Activated CD8-positive, alpha-beta memory T cell treated with anti-CD3 and anti-CD28 coated beads for 24 hours (primary cell): Measurements from ENCODE around the gene DACH1.
"Not testable (repeated sequence)": the region's sequence is repeated elsewhere in the genome, so short reads cannot be mapped to it uniquely, and the experiment has no call there.

Experiments
- DNase-seq: peaks from one replicate; pipeline ENCODE4 v3.0.0-alpha.2; 2020

Gene DACH1

DNA sequence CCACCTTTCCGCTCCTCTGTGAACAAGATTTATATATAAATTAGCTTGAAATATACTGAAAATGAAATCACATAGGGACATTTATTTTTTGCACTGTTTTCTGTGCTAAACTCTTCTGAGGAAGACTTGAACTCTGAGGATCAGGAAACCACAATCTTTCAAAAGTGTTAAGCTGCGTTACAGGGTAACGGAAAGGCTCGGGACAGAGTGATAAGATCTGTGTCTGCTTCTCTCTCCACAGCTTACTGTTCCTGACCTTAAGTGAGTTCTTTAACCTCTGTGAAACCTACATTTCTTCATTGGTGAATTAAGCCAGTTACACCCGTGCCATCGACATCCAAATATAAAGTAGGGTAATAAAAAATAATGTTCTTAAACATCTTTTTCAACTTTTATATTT, 38.9 kb downstream of the DACH1 start:
- no peak for DNase-seq

DNA sequence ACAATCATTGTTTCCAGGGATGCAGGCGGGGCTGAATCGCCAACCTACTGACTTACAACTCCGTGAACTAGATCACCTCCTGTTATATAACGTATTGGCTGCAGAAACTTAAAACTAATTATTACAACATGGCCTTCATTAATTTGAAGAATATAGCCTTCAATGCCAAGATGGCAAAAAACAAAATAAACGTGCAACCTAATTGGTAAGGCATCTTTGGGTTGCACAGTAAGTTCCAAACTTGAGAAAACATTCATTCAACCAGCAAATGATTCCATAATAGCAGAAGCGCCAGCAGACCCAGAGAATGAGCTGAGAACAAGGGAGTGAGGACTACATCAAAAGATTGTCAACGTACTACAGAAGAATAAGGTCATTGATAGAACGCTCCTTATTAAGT, 39.8 kb downstream of the DACH1 start:
- no peak for DNase-seq

DNA sequence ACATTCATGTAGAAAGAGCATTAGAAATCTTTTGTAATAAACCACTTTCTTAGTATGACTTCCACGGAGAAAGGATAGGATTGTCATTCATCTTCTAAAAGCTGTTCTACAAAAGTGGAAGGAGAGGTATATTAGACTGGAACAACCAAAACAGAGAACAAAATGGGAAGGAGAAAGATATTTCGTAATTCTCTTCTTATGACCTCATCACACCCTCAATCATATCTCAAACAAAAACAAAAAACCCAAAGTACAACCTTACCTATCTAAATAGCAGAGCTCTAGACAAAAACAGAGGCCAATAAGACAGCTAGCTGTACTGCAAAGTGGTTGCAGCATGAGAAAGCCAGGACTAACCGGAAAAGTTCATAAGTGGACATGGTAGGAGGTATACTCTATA, 46.3 kb downstream of the DACH1 start:
- DNase-seq = no peak

DNA sequence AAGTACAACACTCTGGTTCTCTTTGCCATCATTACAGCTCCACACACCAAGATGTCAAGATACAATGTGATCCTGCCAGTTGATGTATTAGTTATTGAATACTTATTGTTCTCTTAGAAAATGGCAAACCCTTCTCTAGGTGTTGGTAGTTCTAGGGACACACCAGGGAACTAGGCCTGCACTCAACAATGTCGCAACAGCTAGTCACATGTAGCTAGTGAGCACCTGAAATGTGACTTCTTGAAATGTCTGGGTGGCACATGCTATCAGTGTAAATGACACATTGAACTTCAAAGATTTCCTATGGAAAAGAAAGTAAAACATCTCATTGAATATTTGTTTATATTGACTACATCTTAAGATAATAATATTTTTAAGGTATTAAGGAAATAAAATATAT, 49.7 kb downstream of the DACH1 start:
- no peak for DNase-seq

DNA sequence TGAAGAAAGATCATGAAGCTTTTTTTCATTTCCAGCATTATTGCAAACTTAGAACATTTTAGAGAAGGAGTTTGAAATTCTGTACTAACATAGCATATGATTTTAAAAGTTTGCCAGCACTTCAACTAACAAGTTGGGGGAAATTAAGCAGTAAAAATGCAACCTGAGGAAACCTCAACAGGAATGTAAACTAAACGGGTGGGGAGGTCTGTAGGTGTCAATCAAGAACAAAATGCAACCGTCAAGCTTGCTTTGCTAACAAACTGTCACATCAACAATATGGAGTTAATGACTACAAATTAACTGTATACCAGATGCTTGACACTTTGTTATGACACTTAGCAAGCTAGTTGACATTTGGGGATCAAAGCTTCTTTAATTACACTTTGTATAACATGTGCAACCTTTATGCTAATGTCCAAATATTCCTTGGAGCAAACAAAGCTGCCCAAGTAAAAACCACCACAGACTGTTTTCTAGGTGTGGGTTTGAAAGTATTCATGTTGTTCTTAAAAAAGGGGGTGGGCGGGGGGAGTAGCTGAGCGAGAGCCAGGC, 52.1 kb downstream of the DACH1 start:
- no peak for DNase-seq

DNA sequence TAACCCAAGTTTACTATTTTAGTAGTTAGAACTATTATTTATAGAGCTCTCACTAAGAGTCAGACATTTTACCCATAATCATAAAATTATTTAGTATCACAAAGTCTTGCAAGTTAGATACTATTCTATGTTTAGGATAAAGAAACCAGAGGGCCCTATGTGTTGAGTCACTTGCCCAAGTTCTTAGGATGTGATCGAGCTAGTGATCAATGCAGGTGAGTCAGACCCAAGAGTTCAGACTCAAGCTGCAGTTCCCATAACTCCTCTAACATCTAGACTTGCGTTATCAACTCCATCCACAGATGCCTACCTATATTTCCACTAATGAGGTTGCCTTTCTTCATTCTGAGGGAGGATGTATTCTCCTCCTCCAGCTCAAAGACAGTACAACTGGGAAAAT, 53.8 kb downstream of the DACH1 start:
- no peak for DNase-seq

DNA sequence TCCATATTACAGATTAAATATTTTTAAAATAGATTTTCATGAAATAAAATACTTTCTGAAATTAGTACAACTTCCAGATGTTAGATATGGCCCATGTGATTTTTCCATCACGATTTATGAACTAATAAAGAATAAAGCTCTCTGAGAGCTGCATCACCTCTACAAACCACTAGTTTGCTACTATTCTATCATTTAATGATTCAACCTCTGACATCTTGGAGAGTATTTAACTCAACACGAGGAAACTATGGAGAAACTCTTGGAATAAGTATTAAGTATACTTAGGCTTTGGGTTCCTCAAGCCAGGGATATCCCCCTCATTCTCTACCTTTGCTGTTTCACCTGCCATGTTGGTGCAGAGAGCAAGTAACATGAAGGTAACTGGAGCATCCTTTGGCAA, 55.7 kb downstream of the DACH1 start:
- no peak for DNase-seq

DNA sequence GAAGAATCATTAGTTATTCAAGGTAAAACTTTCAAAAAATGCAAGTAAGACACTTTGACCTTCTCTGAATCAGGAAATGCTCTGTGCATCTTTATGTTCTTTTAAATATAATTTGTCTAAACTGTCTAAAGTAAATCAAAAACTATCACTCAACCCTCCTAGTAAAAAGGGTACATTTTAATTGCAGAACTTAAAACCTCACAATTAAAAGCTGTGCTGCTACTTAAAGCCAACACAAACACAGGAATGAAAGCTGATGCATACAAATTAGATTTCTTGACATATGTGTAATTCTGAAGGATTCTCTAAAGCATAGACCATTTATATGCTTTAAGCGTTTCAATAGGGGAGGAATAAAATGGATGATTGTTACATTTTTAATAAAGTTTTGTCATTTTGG, 58.3 kb downstream of the DACH1 start:
- no peak for DNase-seq

DNA sequence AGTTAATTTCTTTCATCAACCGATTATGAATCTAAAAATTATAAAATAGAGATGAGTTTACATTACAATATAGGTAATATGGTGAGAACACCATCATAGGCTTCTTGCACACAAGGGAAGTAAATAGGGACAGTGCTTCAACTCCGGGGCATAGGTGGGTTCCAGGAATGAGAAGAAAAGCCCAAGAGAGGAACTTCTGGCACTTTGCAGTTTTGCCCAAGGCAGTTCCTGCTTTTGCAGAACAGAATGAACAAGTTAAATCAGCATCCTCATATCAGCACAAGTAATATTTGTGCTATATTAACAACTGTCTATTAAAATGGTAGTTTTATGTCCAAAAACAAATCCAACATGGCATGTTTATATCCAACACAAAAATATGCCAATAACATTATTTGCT, 60.1 kb downstream of the DACH1 start:
- DNase-seq = no peak

DNA sequence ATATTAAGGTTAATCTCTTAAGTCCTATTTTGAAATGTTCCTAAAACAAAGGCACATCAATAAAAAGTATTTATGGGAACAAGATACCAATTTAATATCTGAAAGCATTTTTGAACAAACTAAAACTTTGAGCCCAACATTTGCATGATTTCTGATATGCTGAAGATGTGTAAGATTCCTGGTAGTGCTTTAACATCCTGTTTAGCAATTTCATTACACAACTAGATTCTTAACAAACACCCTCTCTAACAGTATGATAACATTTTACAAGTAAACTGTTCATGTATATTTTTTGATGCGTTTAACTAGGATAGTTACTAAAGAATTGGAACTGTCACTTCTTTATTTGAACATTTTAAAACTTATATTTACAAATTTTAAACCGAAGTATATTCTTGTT, 63.9 kb downstream of the DACH1 start:
- no peak for DNase-seq

DNA sequence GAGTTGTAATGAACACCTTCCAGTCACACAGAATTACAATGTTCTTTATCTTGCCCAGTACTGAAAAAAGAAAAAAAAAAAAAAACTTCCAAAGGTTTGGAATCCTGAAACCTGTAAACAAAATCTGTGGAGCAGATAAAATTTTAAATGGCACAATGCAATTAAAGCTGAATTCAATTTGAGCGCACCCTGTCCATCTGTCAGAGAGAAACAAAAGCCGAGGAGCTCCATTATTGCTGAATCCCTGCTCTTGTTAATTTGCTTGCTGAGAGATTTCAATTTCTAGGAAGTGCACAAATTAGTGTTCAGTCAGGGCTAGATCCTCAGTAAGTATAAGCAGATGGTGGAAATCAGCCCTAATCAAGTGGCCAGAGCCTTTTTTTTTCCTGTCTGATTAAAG, 65.2 kb downstream of the DACH1 start:
- no peak for DNase-seq

DNA sequence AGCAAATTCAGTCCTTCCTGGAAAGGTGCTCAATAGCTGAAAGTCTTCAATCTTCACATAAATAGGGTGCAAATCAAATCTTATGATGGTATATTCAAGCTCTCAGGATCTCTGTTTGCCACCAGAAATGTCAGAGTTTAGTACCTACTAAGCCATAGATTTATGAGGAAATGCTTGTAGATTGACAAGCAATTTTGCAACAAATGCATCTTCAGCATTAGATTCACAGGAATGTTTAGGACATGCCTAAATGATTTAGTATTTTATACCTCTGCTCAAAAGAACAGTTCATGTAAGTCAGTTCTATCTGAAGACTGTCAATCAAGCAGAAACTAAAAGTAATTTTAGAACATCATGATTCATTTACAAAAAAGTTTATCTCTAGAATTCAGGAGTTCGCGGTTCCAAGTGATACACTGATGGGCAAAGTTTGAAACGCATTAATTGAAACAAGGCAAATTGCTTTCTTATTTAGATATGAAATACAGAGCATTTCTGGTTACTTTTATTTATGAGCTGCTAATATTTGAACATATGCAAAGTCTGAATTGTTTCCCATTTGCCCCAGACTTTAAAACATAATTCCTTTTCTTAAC, 65.7 kb downstream of the DACH1 start:
- no peak for DNase-seq

DNA sequence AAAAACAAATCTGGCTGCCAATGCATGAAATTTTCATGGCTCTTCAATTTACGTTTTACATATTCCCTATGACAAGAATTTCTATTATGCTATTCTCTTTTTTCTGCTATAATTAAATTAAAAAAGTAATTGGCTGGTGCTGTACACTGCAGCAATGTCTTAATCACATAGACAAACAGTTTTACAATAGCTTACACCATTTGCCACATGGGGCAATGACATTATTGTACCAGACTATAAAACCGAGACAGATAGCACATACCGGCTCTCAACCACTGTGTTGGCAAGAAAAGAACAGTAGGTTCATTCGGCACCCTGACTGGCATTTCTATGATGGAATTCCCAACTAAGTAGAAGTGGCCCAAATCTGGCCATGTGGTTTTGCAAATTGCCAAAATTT, 67.7 kb downstream of the DACH1 start:
- no peak for DNase-seq

DNA sequence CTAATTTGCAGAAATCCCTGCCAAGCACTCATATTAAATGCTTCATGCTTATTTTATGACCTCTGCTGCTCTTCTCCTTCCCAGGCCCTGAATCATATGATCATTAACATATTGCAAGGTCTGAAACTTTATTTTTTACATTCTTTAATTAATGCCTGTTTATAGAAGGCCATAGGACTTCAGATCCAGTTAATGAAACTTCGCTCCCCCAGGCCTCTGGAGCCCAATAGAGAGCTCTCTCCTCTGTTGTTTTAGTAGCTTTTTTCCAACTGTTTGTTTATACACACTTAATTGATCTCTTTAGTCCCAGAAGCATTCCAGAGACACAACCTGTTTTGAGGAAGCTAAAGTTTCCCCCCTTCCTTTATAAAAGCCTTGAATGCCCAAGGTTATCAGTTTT, 68.3 kb downstream of the DACH1 start:
- no peak for DNase-seq

DNA sequence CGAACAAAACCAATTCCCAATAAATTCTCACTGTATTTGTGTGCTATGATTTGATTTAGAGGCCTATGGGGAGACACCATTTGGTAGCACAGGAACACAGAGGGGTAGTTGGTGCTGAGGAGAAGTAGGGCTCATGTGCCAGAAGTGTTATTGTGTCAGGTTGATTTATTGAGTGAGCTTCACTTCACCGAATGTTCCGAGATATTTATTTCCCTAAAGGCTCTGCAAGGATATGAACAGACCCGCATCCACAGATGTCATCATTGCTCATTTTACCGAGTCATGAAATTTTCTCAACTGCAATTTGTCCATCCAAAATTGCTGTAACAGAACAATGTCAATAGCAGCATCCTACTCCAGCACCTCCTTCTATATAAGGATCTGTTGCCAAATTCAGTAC, 69.5 kb downstream of the DACH1 start:
- no peak for DNase-seq

DNA sequence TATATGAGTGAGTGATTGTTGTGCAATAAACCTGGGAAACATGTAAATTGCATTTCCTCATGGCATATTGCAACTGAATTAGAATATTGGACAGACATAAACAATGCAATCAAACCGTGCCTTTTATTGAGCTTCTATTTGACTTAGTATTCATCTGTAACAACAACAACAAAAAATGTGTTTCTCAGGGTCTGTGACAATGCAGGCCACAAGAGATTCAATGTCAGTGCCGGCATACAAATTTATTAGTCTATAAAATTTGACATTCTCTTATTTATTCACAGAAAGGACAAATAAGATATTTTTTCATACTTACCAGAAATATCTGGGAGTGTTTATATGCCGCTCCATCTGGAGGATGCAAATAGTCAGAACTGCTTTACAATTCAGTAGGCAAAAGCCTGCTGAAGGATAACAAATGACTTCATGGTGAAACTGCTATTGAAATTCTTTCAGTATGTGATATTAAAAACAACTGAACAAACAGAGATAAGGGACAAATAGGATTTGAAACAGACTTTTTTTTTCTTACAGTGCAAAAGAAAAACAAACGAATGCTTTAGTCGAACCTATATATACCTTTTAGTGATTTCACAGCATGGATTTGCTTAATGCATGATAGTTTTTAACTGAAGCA, 77.2 kb downstream of the DACH1 start:
- DNase-seq = no peak

DNA sequence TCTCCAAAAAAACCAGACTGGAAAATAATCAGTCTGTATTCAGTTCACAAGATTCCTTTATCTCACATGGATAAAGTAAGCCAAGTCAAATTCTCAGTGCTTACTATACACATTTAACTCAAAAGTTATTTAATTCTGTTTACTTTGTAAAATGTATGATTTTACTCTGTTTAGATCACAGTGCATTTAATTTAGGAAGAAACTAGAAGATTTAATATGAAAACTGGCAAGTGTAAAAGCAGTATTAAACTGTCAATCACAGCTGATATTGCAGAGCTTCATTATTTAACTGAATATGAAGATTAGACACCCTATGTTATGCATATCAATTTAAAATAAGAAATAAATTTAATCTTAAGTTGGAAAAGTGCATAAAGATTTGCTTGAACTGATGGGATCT, 78.0 kb downstream of the DACH1 start:
- DNase-seq = no peak

DNA sequence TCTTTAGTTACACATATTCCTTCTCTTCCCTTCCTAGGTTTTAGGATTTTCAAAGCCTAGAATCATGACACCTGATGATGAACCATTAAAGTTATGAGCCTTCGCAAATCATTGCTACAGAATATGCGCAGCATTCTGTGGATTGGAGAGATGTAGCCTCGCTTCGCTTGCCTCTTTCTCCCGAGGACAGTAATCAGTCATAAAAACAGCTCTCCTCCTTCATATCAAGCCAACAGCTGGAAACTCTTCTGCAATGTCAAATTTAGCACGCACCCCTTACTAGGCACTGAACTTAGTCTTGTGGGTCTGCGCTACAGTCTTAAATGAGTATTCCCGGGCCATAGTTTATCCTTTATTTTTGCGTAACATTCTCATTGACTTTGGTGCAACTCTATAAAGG, 79.6 kb downstream of the DACH1 start:
- DNase-seq = no peak

DNA sequence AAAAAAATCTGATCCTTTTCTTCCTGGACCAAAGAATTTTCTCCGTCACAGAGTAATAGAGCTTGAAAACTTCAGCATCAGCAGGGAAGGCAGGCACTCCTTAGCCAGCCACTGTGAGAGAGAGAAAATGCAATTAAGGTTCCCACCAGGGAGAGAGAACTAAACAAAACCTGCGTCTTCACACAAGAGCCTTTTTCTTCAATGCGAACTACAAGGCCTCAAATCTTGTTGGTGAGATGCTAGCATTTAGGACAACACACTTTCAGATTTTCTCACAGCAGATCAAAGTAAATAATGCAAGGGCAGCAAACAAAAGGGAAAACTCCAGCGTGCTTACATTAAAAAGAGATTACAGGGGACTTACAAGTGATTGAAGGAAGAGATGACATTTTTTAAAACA, 80.1 kb downstream of the DACH1 start:
- DNase-seq = no peak

DNA sequence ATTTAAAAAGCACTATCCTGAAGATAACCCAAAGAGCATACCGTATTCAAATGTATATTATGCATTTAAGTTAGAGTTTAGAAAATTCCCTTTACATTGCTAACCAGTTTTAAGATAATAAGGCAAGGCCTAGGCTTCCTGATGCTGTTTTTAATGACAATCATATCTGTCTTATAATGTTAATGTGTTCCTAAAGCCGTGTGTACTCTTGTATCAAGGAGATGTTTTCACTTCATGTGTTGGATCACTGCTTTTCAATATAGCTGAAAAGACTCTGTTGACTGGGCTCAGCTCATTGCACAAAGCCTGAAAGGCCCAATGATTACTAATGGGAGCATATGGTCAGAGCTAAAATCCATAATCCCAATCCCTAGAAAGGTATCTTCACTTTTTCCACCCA, 81.6 kb downstream of the DACH1 start:
- DNase-seq = no peak

DNA sequence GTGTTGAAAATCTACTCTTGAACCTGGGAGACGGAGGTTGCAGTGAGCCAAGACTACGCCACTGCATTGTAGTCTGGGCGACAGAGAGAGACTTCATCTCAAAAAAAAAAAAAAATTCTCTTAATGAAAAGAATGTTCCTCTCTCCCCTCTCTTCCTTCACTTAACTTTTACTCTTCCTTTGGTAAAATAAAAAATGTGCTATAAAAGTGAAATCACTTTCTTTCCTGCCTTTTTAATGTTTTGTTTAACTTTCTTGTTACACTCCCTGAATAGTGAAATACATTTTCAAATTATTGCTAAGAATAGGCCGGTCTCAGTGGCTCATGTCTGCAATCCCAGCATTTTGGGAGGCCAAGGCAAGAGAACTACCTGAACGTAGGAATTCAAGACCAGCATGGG, 86.5 kb downstream of the DACH1 start:
- DNase-seq = no peak

DNA sequence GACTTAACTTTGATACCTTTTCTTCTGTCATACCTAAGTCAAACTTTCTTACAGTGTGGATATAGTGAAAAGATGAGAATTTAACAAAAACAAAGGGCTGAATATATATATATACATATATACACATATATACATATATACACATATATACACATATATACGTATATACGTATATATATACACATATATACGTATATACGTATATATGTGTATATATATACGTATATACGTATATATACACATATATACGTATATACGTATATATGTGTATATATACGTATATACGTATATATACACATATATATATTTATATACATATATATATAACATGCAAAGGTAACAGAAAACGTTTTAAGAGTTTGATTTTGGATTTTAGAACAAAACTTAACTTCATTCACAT, 88.0 kb downstream of the DACH1 start:
- DNase-seq = not testable (repeated sequence)

DNA sequence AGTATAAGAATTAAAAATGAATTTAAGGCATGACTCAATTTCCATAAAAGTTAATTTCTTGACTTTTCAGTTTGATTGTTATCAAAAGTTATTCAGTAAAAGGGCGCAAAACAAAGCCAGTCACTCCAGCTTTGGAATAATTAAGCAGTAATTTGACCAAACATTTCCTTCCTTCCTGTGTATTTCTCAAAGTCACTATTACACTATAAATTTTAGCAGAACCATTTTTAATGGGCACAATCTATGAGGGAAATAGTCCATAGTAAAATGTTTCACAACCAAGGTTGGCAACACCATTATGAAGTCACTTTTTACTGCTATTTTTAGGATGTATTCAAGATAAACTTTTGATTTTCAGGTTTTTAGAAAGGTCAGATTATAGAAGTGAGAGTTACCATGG, 91.0 kb downstream of the DACH1 start:
- DNase-seq = no peak

DNA sequence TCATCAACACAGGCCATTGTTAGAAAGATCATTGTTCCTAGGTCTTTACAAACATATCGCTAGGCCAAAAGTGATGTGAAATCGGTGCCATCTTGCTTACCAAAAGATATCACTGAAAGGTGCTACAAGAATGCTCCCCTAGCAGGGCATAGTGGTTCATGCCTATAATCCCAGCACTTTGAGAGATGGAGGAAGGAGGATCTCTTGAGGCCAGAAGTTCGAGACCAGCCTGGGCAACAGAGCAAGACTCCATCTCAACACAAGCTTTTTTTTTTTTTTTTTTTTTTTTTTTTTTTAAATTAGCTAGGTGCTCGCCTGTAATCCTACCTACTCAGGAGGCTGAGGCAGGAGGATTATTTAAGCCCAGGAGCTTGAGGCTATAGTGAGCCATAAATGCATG, 92.1 kb downstream of the DACH1 start:
- no peak for DNase-seq

DNA sequence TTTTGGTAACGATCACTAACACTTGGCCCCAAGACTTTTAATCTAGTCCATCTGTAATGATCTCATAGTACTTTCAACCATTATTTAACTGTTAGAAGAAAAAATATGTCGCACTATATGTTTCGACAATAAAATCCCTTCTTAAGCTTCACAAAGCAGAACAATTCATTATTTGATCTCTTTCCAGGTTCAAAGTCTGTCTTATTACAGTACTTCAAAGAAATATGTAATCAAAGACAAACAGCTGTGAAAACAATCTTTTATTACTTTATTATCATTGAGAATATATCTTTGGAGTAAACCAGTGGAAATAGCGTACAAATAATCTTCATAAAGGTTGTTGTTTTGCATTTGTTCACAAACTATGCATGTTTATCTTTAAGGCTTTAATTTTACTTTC, 93.5 kb downstream of the DACH1 start:
- no peak for DNase-seq
